IPS-18a (cell line): ENCODE measurements around the gene DHRS2.

Experiments
- H3K27ac ChIP-seq: one replicate; pipeline ENCODE4 v1.5.1; 2013; ENCODE audit warnings: low read length
- H3K27me3 ChIP-seq: one replicate; pipeline ENCODE4 v1.6.1; 2013; ENCODE audit warnings: mild to moderate bottlenecking, low read length; ENCODE audit not compliant: control insufficient read depth, insufficient read depth
- H3K36me3 ChIP-seq: one replicate; pipeline ENCODE4 v1.6.1; 2013; ENCODE audit warnings: low read depth, low read length; ENCODE audit not compliant: control insufficient read depth
- H3K4me1 ChIP-seq: one replicate; pipeline ENCODE4 v1.6.1; 2013; ENCODE audit warnings: low read depth, low read length; ENCODE audit not compliant: control insufficient read depth
- H3K4me3 ChIP-seq: one replicate; pipeline ENCODE4 v1.5.1; 2013; ENCODE audit warnings: low read length
- H3K9ac ChIP-seq: one replicate; pipeline ENCODE4 v1.6.1; 2013; ENCODE audit warnings: mild to moderate bottlenecking, low read length, moderate library complexity
- H3K9me3 ChIP-seq: one replicate; pipeline ENCODE4 v1.6.1; 2013; ENCODE audit warnings: low read depth, low read length; ENCODE audit not compliant: control insufficient read depth

The DHRS2 gene

DNA sequence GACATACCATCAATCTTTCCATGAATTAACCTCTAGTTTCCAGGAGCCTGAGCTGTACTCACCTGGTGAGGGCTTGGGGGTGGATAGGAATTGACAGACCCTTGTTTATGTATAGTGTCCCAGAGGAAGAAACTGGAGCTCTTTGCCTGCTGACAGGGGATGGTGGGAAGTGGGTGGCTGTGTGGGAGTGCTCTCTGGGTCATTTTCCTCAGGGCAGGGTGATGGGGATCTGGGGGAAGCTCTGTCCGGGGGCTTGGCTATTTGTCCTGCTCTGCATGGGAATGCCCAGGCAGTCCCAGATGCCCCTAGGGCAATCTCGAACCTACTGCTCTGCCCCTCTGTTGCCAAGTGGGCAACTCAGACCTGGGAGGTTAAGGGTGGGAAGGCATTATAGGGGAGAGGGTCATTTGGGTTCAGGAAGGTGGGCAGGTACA is 21.8 kb upstream of the DHRS2 start:
- H3K27me3 ChIP-seq: no peaks in the 10 kb centered on the region
- no peaks in the 10 kb centered on the region for H3K36me3 ChIP-seq
- H3K9me3 ChIP-seq: no peaks in the 10 kb centered on the region
- no peak overlapping the region for H3K9ac ChIP-seq
- no peaks in the 10 kb centered on the region for H3K4me1 ChIP-seq
- no peak overlapping the region for H3K27ac ChIP-seq
- H3K4me3 ChIP-seq: no peak overlapping the region

DNA sequence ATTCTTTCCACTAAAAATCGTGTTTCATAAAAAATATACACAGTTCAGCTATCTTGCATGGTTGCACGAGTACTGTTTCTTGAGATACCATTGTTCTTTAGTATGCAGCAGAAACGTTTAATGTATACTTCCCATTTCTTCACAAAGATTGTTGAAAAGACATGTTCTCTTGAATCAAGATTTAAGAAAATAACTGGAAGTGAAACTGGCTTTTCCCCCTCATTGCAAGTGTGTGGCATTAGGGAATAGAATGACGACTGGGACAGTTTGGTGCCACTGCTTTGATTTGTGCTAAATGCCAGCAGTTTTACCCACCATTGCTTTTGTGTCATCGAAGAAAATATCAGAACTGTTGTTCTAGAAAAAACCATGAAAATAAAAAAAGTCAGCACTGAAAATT is 20.3 kb upstream of the DHRS2 start:
- H3K4me1 ChIP-seq: no peaks in the 10 kb centered on the region
- no peaks in the 10 kb centered on the region for H3K27me3 ChIP-seq
- H3K9me3 ChIP-seq: no peaks in the 10 kb centered on the region
- no peak overlapping the region for H3K27ac ChIP-seq
- no peak overlapping the region for H3K4me3 ChIP-seq
- H3K36me3 ChIP-seq: no peaks in the 10 kb centered on the region
- no peak overlapping the region for H3K9ac ChIP-seq

DNA sequence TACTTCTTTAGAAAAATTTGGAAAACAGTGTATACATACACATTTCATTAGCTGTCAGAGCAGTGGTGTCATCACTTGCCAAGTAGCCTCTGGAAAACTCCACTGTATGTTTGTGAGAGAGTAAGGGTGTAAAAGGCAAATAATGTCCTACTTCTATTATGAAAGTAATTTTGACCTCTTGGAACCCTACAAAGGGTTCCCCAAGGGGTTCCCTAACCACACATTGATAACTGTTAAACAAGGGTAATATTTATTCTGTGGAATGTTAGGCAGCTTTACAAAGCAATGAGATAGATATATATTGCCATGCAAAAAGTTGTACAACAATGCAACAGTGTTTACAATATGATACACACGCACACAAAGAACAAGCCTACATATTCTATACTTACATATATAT is 18.6 kb upstream of the DHRS2 start:
- no peaks in the 10 kb centered on the region for H3K4me1 ChIP-seq
- H3K36me3 ChIP-seq: no peaks in the 10 kb centered on the region
- no peak overlapping the region for H3K9ac ChIP-seq
- no peak overlapping the region for H3K27ac ChIP-seq
- H3K27me3 ChIP-seq: no peaks in the 10 kb centered on the region
- H3K4me3 ChIP-seq: no peak overlapping the region
- no peaks in the 10 kb centered on the region for H3K9me3 ChIP-seq

DNA sequence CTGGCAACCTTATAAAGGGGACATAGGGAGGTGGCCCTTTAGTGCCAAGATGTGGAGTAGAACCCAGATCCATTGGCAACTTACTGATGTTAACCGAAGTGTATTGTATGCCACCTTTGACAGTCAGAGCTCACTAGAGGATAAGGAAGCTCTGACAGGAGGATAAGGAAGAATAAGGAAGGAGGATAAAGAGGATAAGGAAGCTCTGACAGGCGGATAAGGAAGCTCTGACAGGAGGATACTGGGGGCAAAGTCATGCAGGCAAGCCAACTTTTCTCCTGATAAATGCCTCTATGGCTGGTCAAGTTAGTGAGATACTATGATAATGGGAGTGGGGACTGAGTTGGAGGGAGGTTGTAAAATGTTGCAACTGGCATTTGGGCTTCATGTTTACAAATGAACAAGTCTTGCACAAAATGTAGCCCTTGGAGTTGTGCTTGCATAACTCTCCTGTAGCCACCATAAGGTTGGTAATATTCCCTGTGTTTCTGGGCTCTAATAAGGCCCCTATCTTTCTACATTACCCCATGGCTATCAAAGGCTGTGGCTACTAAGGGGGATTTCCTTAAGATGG is 17.7 kb upstream of the DHRS2 start:
- H3K27me3 ChIP-seq: no peaks in the 10 kb centered on the region
- H3K27ac ChIP-seq: no peak overlapping the region
- H3K36me3 ChIP-seq: no peaks in the 10 kb centered on the region
- H3K9me3 ChIP-seq: no peaks in the 10 kb centered on the region
- no peaks in the 10 kb centered on the region for H3K4me1 ChIP-seq
- H3K9ac ChIP-seq: no peak overlapping the region
- no peak overlapping the region for H3K4me3 ChIP-seq

DNA sequence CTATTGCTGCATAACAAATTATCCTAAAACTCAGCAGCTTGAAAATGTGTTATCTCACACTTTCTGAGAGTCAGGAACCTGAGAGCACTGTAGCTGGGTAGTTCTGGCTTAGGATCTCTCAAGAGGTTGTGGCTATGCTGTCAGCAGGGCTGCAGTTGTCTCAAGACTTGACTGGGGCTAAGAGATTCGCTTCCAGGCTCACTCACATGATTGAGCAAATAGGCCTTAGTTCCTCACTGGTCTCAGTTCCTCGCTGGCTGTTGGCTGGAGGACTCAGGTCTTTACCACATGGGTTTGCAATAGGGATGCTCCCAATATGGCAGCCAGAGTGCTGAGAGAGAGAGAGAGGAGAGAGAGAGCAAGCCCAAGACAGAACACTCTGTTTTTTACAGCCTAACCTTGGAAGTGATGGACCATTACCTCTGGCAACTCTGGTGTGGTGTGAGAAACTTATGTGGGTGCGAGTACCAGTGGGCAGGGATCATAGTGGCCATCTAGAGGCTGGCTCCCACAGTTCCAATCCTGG is 15.9 kb upstream of the DHRS2 start:
- Histone ChIP-seq H3K27ac (no peak overlapping the region), H3K36me3 (no peaks in the 10 kb centered on the region), H3K4me1 (no peaks in the 10 kb centered on the region), H3K9me3 (peaks cover 14% of the 10 kb centered on the region), H3K9ac (no peak overlapping the region), H3K4me3 (no peak overlapping the region), H3K27me3 (no peaks in the 10 kb centered on the region)

DNA sequence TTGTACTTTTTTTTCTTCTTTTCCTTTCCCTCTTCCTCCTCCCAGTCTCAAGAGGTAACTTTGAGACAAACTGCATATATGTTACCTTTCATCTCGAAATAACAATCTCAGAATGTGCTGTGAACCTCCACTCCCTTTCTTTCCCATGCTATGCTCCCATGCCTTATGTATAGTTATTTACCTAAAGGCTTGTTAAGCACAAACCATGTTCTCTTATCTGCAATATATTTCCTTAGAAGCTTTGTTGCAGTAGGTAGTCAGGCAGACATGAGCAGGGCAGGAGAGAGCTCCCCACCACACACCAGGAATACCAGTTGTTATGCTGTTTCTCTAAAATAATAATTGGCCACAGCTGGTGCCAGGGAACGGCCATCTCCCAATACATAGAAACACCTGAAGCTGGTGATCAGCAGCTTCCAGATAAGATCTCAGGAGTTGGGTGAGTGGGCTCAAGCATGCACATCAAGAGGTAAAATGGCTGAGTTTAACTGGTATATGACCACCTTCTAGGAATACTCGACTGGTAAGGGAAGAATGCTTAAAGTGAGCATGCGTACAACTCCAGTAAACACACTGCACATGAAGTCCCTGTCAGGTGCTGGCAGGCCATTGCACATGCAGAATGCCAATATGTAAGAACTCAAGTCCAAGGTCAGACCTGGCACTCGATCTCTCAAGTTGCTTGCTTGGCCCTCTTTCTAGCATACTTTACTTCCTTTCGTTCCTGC is 14.8 kb upstream of the DHRS2 start:
- H3K27ac ChIP-seq: no peak overlapping the region
- peaks cover 22% of the 10 kb centered on the region for H3K9me3 ChIP-seq
- no peak overlapping the region for H3K4me3 ChIP-seq
- H3K27me3 ChIP-seq: no peaks in the 10 kb centered on the region
- H3K9ac ChIP-seq: no peak overlapping the region
- H3K4me1 ChIP-seq: no peaks in the 10 kb centered on the region
- H3K36me3 ChIP-seq: no peaks in the 10 kb centered on the region

DNA sequence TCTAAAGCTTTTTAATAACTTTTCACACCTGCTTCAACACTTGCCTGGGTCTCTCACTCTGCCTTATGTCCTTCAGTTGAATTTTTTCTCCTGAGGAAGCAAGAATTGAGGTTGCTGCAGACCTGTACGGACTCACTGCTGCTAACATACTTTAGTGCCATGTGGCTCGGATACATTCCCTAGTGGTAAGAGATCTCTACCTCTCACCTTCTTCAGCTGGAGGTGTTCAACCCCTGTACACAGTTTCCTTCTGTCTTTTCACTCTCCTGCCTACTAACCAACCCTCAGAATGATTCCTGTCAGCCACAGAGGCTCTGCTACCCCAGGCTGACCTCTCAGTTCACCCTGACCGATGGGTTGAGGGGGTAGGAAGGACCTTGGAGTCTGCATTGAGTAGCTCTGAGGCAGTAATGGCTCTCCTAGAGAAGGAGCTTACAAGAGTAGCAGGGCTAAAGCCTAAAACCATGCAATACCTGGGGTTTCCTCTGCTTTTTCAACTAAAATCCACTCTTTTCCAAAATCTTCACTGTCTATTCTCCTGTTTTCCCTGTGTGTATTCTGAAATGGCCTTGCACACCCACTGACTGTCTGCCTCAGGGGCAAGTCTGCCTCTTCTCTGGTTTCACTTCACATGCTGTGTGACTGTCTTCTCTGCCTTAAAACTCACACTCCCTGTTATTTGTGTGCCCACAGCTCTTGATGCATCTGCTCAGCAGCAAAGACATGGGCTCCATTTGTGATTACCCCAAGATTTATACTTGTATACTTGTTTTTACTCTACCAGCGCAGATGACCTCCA is 14.0 kb upstream of the DHRS2 start:
- Histone ChIP-seq H3K4me1 (no peaks in the 10 kb centered on the region), H3K36me3 (no peaks in the 10 kb centered on the region), H3K9me3 (peaks cover 22% of the 10 kb centered on the region), H3K4me3 (no peak overlapping the region), H3K9ac (no peak overlapping the region), H3K27me3 (no peaks in the 10 kb centered on the region), H3K27ac (no peak overlapping the region)

DNA sequence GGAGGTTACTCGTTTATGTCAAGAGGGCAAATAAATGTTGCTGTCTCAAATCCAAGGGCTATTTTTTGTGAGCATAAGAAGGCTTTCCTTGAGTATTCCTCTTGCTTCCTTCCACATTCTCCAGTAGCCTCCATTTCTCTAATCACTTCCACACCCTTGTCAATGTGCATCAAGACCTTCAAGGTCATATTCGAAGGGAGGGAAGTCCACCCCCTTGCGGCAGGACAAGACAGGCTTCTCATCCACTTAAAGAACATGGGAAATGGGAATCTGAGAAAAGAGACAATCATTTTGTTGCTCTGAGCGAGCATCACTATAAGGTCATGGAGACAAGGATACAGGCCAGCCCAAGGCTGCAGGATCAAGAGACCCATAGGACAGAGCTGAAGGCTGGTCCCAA is 13.2 kb upstream of the DHRS2 start:
- H3K9me3 ChIP-seq: peaks cover 22% of the 10 kb centered on the region

DNA sequence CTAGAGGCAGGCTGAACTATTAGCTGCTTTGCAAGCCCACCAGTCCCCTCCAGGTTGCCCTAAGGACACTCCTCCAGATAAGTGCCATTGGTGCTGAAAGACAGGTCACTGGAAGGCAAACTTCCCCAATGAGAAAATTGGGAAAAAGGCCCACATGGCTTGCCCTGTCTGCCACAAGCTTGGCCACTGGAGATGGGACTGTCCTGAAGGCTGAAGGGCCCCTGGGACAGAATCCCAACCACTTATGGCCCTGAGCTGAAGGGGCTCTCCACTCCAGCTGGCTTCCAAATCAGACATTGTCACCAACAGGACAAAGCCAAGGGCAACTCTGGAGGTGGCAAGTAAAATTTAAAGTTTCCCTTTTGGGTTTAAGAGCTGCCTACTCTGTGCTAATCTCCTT is 12.2 kb upstream of the DHRS2 start:
- no peak overlapping the region for H3K4me3 ChIP-seq

More for the DNA sequence above, 13.2 kb upstream of the DHRS2 start:
- Histone ChIP-seq H3K27me3 (no peaks in the 10 kb centered on the region), H3K9ac (no peak overlapping the region), H3K4me3 (no peak overlapping the region), H3K27ac (no peak overlapping the region), H3K4me1 (no peaks in the 10 kb centered on the region), H3K36me3 (no peaks in the 10 kb centered on the region)

DNA sequence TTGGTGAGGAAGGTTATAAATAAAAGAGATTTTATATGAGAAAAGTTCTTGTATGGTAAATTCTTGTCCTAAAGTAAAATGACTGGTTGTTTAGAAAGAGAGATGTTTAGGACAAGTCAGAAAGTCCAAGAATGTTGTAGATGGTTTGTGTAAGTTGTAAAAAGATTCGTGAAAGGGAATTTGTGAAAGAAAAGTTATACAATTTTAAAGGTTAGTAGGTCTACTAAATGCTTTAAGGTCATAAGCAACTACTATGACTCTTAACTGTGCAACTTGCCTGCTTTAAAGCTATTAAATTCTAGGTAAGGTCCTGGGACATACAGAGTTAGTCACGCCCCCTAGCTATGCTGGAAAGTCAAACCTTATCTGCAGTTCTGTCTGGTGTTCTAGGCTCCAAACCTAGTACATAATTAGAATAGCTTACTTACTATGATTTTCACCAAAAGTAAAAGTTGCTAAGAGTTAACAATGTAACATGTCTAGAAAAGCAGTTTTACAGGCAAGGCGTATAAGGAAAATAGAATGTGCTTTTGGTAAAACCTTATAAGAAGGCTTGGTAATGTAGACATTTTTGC is 11.2 kb upstream of the DHRS2 start:
- Histone ChIP-seq H3K9me3 (peaks cover 22% of the 10 kb centered on the region), H3K36me3 (no peaks in the 10 kb centered on the region), H3K4me1 (no peaks in the 10 kb centered on the region), H3K27ac (no peak overlapping the region), H3K4me3 (no peak overlapping the region), H3K27me3 (no peaks in the 10 kb centered on the region), H3K9ac (no peak overlapping the region)

More for the DNA sequence above, 12.2 kb upstream of the DHRS2 start:
- no peaks in the 10 kb centered on the region for H3K4me1 ChIP-seq
- H3K36me3 ChIP-seq: no peaks in the 10 kb centered on the region
- H3K27me3 ChIP-seq: no peaks in the 10 kb centered on the region
- peaks cover 22% of the 10 kb centered on the region for H3K9me3 ChIP-seq
- no peak overlapping the region for H3K27ac ChIP-seq
- H3K9ac ChIP-seq: no peak overlapping the region

DNA sequence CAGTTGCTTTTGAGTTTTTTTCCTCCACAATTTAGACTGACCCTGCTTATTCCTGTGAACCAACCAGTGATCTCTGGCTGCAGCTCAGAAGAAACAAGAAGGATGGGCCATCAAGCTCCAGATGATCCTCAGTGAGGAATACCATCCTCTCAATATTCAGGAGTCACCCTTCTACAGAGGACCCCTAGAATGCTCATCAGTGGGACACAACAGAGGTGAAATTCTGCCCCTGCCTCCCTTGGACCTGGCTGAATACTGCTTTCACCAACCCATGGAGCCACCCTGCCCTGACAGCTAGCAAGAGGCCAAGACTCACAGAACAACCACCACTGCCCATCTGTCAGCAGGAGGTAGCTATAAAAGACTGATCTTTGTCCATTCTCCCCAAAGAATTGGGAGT is 9.2 kb upstream of the DHRS2 start:
- peaks cover 22% of the 10 kb centered on the region for H3K9me3 ChIP-seq
- H3K36me3 ChIP-seq: no peaks in the 10 kb centered on the region

More for the DNA sequence above, 9.2 kb upstream of the DHRS2 start:
- Histone ChIP-seq H3K9ac (no peak overlapping the region), H3K4me1 (peaks cover 3% of the 10 kb centered on the region), H3K27ac (no peak overlapping the region), H3K27me3 (no peaks in the 10 kb centered on the region), H3K4me3 (no peak overlapping the region)
